Retinal pigment epithelial cell (primary cell): ENCODE measurements around the gene LGALS3BP.
"Not testable (repeated sequence)": the region's sequence is repeated elsewhere in the genome, so short reads cannot be mapped to it uniquely, and the experiment has no call there.

Experiments used
- DNase-seq: peaks from one replicate; pipeline ENCODE4 v3.0.0-alpha.2; 2010; ENCODE audit warnings: low read depth
- H3K4me3 ChIP-seq: 2 replicates; pipeline ENCODE4 v1.5.1; 2011; ENCODE audit warnings: mild to moderate bottlenecking, low read length, control low read depth, moderate library complexity
- CTCF ChIP-seq: conservative IDR thresholded peaks from 2 replicates; pipeline ENCODE4 v1.5.1; 2011; ENCODE audit warnings: low read depth, low read length, control low read depth, inconsistent platforms

The LGALS3BP gene

GRCh38 chr17:79024901-79025737 is 45.4 kb upstream of the LGALS3BP start:
- no peak for DNase-seq
- TF ChIP-seq CTCF = no peak
- H3K4me3 ChIP-seq = no peak overlapping the region

GRCh38 chr17:79023886-79024771 is 44.4 kb upstream of the LGALS3BP start, which contains the start of gene C1QTNF1:
TSS of gene C1QTNF1 (plus strand) at chr17:79024169. CDS start at chr17:79043969, 19,800 bp downstream.
- TF ChIP-seq CTCF = peak; percentile 14
- DNase-seq = no peak

GRCh38 chr17:79023180-79023705 is 43.5 kb upstream of the LGALS3BP start:
- TF ChIP-seq CTCF = no peak
- H3K4me3 ChIP-seq = no peak overlapping the region
- DNase-seq = no peak

More at GRCh38 chr17:79023886-79024771, 44.4 kb upstream of the LGALS3BP start, which contains the start of gene C1QTNF1:
- H3K4me3 ChIP-seq = peak within 1 kb of the TSS; percentile 45

- no peak for TF ChIP-seq CTCF
- DNase-seq = no peak
- H3K4me3 ChIP-seq = no peak overlapping the region
These were observed 42.8 kb upstream of the LGALS3BP start for GRCh38 chr17:79022507-79022991.

GRCh38 chr17:79021929-79022328 is 42.2 kb upstream of the LGALS3BP start:
- not testable (repeated sequence) for H3K4me3 ChIP-seq, DNase-seq

GRCh38 chr17:79020631-79021301 is 41.0 kb upstream of the LGALS3BP start:
- DNase-seq = no peak
- no peak overlapping the region for H3K4me3 ChIP-seq
- no peak for TF ChIP-seq CTCF
